HCT116 (cell line): ENCODE data around the gene CMTM6. TPM values are rescaled to one million over a fixed set of nuclear protein-coding genes. Genes with fewer than 3 reads are reported as not detected.

Experiments
- ATAC-seq: fragments of 200-7000 bp; cut with Tn5 transposase; 2 replicates; pipeline ENCODE4 v1.9.1; 2020; ENCODE audit warnings: mild to moderate bottlenecking, moderate library complexity
- BruUV-seq: library from RNA; stranded (reverse); fragments of 400-500 nt; replicated peaks from 2 replicates; lab custom pipeline; 2021; lab: Mats Ljungman, UMichigan
- CTCF ChIA-PET: fragments of 300-600 bp; sonication (Branson Sonifier 250); formaldehyde crosslinking; loops from one replicate; lab custom pipeline; 2021; ENCODE audit warnings: antibody characterized with exemption; lab: Charles Lee
- POLR2A ChIA-PET: fragments of 300-600, 350-600 bp; sonication (Branson Sonifier 250); formaldehyde crosslinking; loops from one replicate; lab custom pipeline; 2021; ENCODE audit warnings: antibody characterized with exemption; lab: Charles Lee
- RAD21 ChIA-PET, 2 experiments: fragments of 300-600 bp; sonication (Branson Sonifier 250); formaldehyde crosslinking; loops; one replicate each; lab custom pipeline; 2023; ENCODE audit warnings: low total read pairs in 2 of 2; ENCODE audit not compliant: uncharacterized antibody in 2 of 2, unreplicated experiment in 2 of 2, low non-redundant PET in 1 of 2; lab: Charles Lee
- DNase-seq: peaks from one replicate; pipeline ENCODE4 v3.0.0-alpha.2; 2010; ENCODE audit warnings: low read depth, low spot score
- H2AFZ ChIP-seq: fragments of 200-600 bp; shearing (Covaris generic), sonication (generic); 2 replicates; pipeline ENCODE4 v1.6.1; 2017; ENCODE audit warnings: low read depth, mixed run types, mixed read lengths, antibody characterized with exemption, low read length; ENCODE audit not compliant: poor library complexity, severe bottlenecking
- H3K27ac ChIP-seq: 2 replicates; pipeline ENCODE4 v1.5.1; 2012; ENCODE audit warnings: low read depth, low read length
- H3K27me3 ChIP-seq: fragments of 200-600 bp; sonication (generic); 2 replicates; pipeline ENCODE4 v1.6.1; 2016; ENCODE audit warnings: mixed run types, low read length, mixed read lengths; ENCODE audit not compliant: insufficient read depth
- H3K36me3 ChIP-seq, 2 experiments: fragments of 200-500 bp in 1 of 2; fragments of 200-600 bp in 1 of 2; sonication (Bioruptor generic) in 1 of 2; sonication (generic) in 1 of 2; 2 replicates each; pipeline versions ENCODE4 v1.5.1 to v1.6.1; 2014 to 2016; ENCODE audit warnings: low read length in 2 of 2, inconsistent platforms in 1 of 2, mixed read lengths in 1 of 2, mixed run types in 1 of 2; ENCODE audit not compliant: insufficient read depth in 2 of 2, control insufficient read depth in 1 of 2
- H3K4me1 ChIP-seq, 2 experiments: fragments of 200-600 bp in 1 of 2; sonication (generic) in 1 of 2; 2 replicates each; pipeline versions ENCODE4 v1.5.1 to v1.6.1; 2012 to 2017; ENCODE audit warnings: low read length in 2 of 2, inconsistent platforms in 1 of 2, mild to moderate bottlenecking in 1 of 2, mixed read lengths in 1 of 2, mixed run types in 1 of 2, moderate library complexity in 1 of 2; ENCODE audit not compliant: insufficient read depth in 2 of 2, control insufficient read depth in 1 of 2
- H3K4me2 ChIP-seq: fragments of 200-600 bp; sonication (generic); 2 replicates; pipeline ENCODE4 v1.6.1; 2017; ENCODE audit warnings: mixed run types, low read length, mixed read lengths
- H3K4me3 ChIP-seq, 2 experiments: fragments of 200-600 bp in 1 of 2; sonication (generic) in 1 of 2; replicated peaks in 1 of 2; 2 replicates each; pipeline ENCODE4 v1.5.1; 2011 to 2016; ENCODE audit warnings: low read length in 2 of 2, control low read depth in 1 of 2, low read depth in 1 of 2, mild to moderate bottlenecking in 1 of 2, mixed read lengths in 1 of 2, mixed run types in 1 of 2
- H3K79me2 ChIP-seq: fragments of 200-600 bp; sonication (generic); 2 replicates; pipeline ENCODE4 v1.6.1; 2017; ENCODE audit warnings: mild to moderate bottlenecking, mixed run types, low read length, moderate library complexity, mixed read lengths; ENCODE audit not compliant: insufficient read depth
- H3K9ac ChIP-seq: fragments of 200-600 bp; sonication (generic); 2 replicates; pipeline ENCODE4 v1.6.1; 2016; ENCODE audit warnings: low read length, mixed read lengths
- H3K9me2 ChIP-seq: fragments of 200-600 bp; sonication (generic), shearing (Covaris generic); 2 replicates; pipeline ENCODE4 v1.6.1; 2017; ENCODE audit warnings: mixed run types, mild to moderate bottlenecking, moderate library complexity; ENCODE audit not compliant: insufficient read depth
- H3K9me3 ChIP-seq, 2 experiments: fragments of 200-500 bp in 1 of 2; fragments of 200-600 bp in 1 of 2; sonication (Bioruptor generic) in 1 of 2; sonication (generic) in 1 of 2; 2 replicates each; pipeline ENCODE4 v1.6.1; 2014 to 2017; ENCODE audit warnings: low read length in 2 of 2, mixed read lengths in 2 of 2, inconsistent platforms in 1 of 2, low read depth in 1 of 2, mild to moderate bottlenecking in 1 of 2, mixed run types in 1 of 2, moderate library complexity in 1 of 2; ENCODE audit not compliant: control insufficient read depth in 1 of 2, insufficient read depth in 1 of 2
- H4K20me1 ChIP-seq: fragments of 200-600 bp; sonication (generic), shearing (Covaris generic); 2 replicates; pipeline ENCODE4 v1.6.1; 2017; ENCODE audit warnings: mixed run types, mild to moderate bottlenecking, moderate library complexity; ENCODE audit not compliant: insufficient read depth
- CBX3 ChIP-seq: IDR thresholded peaks from 2 replicates; pipeline ENCODE4 v1.6.1; 2012; ENCODE audit warnings: low read depth
- CEBPB ChIP-seq: IDR thresholded peaks from 2 replicates; pipeline ENCODE4 v1.6.1; 2012; ENCODE audit warnings: low read depth
- CTCF ChIP-seq, 3 experiments: fragments of 200-600 bp in 1 of 3; sonication (generic) in 1 of 3; IDR thresholded peaks in 2 of 3; conservative IDR thresholded peaks in 1 of 3; 2 replicates each; pipeline ENCODE4 v1.5.1; 2012 to 2017; ENCODE audit warnings: low read depth in 2 of 3, low read length in 2 of 3, antibody characterized with exemption in 1 of 3, borderline replicate concordance in 1 of 3, control low read depth in 1 of 3, mild to moderate bottlenecking in 1 of 3, mixed read lengths in 1 of 3, mixed run types in 1 of 3, moderate library complexity in 1 of 3; ENCODE audit not compliant: insufficient read depth in 1 of 3
- EGR1 ChIP-seq: IDR thresholded peaks from 2 replicates; pipeline ENCODE4 v1.6.1; 2012; ENCODE audit warnings: low read depth
- ELF1 ChIP-seq: IDR thresholded peaks from 2 replicates; pipeline ENCODE4 v1.6.1; 2012; ENCODE audit warnings: low read depth, borderline replicate concordance
- EZH2 ChIP-seq: fragments of 200-600 bp; sonication (generic); IDR thresholded peaks from 2 replicates; pipeline ENCODE4 v1.6.1; 2017; ENCODE audit warnings: antibody characterized with exemption, mixed run types
- FOSL1 ChIP-seq: IDR thresholded peaks from 2 replicates; pipeline ENCODE4 v1.6.1; 2012; ENCODE audit warnings: low read depth
- POLR2AphosphoS5 ChIP-seq: IDR thresholded peaks from 2 replicates; pipeline ENCODE4 v1.6.1; 2011; ENCODE audit warnings: mild to moderate bottlenecking, low read depth, low read length, moderate library complexity
- RAD21 ChIP-seq: IDR thresholded peaks from 2 replicates; pipeline ENCODE4 v1.6.1; 2012; ENCODE audit warnings: low read depth, mild to moderate bottlenecking
- REST ChIP-seq: IDR thresholded peaks from 2 replicates; pipeline ENCODE4 v1.6.1; 2012; ENCODE audit warnings: low read depth
- SRF ChIP-seq: IDR thresholded peaks from 2 replicates; pipeline ENCODE4 v1.6.1; 2012; ENCODE audit warnings: low read depth
- TCF7L2 ChIP-seq: IDR thresholded peaks from 2 replicates; pipeline ENCODE4 v1.7.0; 2011; ENCODE audit warnings: borderline replicate concordance, inconsistent platforms; ENCODE audit not compliant: insufficient read depth, insufficient read length; ENCODE audit errors: extremely low read depth
- YY1 ChIP-seq: IDR thresholded peaks from 2 replicates; pipeline ENCODE4 v1.6.1; 2011; ENCODE audit warnings: low read length, low read depth, moderate library complexity, mild to moderate bottlenecking; ENCODE audit not compliant: insufficient replicate concordance; ENCODE audit errors: extremely low read depth
- ZNF274 ChIP-seq: fragments of 200-500 bp; sonication (Bioruptor generic); IDR thresholded peaks from 2 replicates; pipeline ENCODE4 v1.6.1; 2014; ENCODE audit warnings: mild to moderate bottlenecking, low read depth, low read length, inconsistent platforms
- intact Hi-C: fragments of 100-400 bp; cut with micrococcal nuclease; formaldehyde crosslinking; loops from 2 replicates; pipeline ENCODE4 v1.10.0; 2022
- total RNA-seq: library from RNA; stranded (reverse); gene quantifications from one replicate; pipeline ENCODE4 v1.2.1, GENCODE V29; 2021; ENCODE audit not compliant: unreplicated experiment
- TF ChIP-seq, protein P1 (sequence below): IDR thresholded peaks from 2 replicates; pipeline ENCODE4 v1.6.1; 2012
- TF ChIP-seq, protein P2 (sequence below): IDR thresholded peaks from 2 replicates; pipeline ENCODE4 v1.6.1; 2012

CMTM6 gene
- total RNA-seq, 1 experiment from 2014 or later: 41.1 TPM

GRCh38 chr3:32551496-32551895 is 48.8 kb upstream of the CMTM6 start:
- TF ChIP-seq SRF: no peak
- TF ChIP-seq, all 23 proteins: peak for 0

DNA sequence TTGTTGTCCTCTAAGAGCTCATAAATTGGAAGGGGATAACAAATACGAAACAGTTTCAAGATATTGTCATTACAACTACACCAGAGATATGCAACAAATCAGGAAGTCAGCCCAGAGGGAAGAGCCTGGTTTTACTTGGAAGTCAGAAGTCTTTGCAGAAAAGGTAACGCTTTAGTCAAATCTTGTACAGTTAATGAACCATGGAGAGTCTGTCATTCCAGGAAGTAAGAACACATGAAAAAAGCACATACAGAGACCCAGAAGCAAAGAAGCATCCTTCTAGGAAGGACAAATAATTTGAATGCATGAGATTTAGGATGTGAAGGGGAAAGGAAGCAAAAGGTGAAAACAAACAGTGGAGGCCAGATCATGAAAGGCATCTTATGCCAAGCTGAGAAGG is 48.4 kb upstream of the CMTM6 start:
- Histone ChIP-seq H3K4me1 (no peaks in the 10 kb centered on the region), H3K9ac (no peak overlapping the region), H3K27me3 (no peaks in the 10 kb centered on the region), H3K79me2 (peaks cover 96% of the 10 kb centered on the region), H2AFZ (no peak overlapping the region), H3K4me2 (no peak overlapping the region), H4K20me1 (peaks cover 8% of the 10 kb centered on the region; the same call in 1 of the 2 replicates), H3K4me3 (no peak overlapping the region), H3K27ac (no peak overlapping the region), H3K9me3 (no peaks in the 10 kb centered on the region), H3K36me3 (no peaks in the 10 kb centered on the region), H3K9me2 (no peaks in the 10 kb centered on the region)
- ChIA-PET POLR2A (no interaction called here), RAD21 (no interaction called here), CTCF (no interaction called here)
- intact Hi-C loops: no loop called here
- no peak for DNase-seq
- BruUV-seq: no TSS peak
- TF ChIP-seq REST (no peak), TCF7L2 (no peak), EGR1 (no peak), FOSL1 (no peak), EZH2 (no peak), ZNF274 (no peak), YY1 (no peak), ELF1 (no peak), SRF (no peak), POLR2AphosphoS5 (no peak), CTCF (IDR thresholded peaks at IDR 0.05 in 2 of 3, conservative IDR thresholded peaks at IDR 0.05 in 1 of 3; ENCODE audit: borderline replicate concordance in 1 of 3, insufficient read depth in 1 of 3, low read depth in 2 of 3, low read length in 2 of 3) (no peak), CBX3 (no peak), CEBPB (no peak), RAD21 (no peak)
- TF ChIP-seq, protein P1, sequence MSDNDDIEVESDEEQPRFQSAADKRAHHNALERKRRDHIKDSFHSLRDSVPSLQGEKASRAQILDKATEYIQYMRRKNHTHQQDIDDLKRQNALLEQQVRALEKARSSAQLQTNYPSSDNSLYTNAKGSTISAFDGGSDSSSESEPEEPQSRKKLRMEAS: no peak
- TF ChIP-seq, protein P2, sequence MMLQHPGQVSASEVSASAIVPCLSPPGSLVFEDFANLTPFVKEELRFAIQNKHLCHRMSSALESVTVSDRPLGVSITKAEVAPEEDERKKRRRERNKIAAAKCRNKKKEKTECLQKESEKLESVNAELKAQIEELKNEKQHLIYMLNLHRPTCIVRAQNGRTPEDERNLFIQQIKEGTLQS: no peak
- no peak for ATAC-seq

More at GRCh38 chr3:32551496-32551895, 48.8 kb upstream of the CMTM6 start:
- Histone ChIP-seq H3K4me2 (no peak overlapping the region), H3K9ac (no peak overlapping the region), H3K27me3 (no peaks in the 10 kb centered on the region), H3K27ac (no peak overlapping the region), H4K20me1 (peaks cover 8% of the 10 kb centered on the region; the same call in 1 of the 2 replicates), H3K79me2 (peaks cover 97% of the 10 kb centered on the region), H3K9me2 (no peaks in the 10 kb centered on the region), H3K9me3 (no peaks in the 10 kb centered on the region), H3K36me3 (no peaks in the 10 kb centered on the region), H3K4me1 (no peaks in the 10 kb centered on the region), H2AFZ (no peak overlapping the region), H3K4me3 (no peak overlapping the region)
- CTCF ChIA-PET: no interaction called here
- intact Hi-C loops: no loop called here
- BruUV-seq: no TSS peak
- ATAC-seq (no peak), DNase-seq (no peak)
- POLR2A ChIA-PET: no interaction called here
- RAD21 ChIA-PET: no interaction called here
